Suppressor macrophage treated with lipopolysaccharide for 1 hour (primary cell): Measurements from ENCODE around the gene PKD1.

Experiments
- DNase-seq, 3 donors: peaks; one replicate each; pipeline ENCODE4 v3.0.0-alpha.2; 2020 to 2022

PKD1 gene

GRCh38 chr16:2167068-2167638, 31.5 kb upstream of the PKD1 start:
- DNase-seq: no peak

GRCh38 chr16:2166263-2167067, 30.8 kb upstream of the PKD1 start:
- no peak for DNase-seq

- DNase-seq: no peak
These were observed 30.2 kb upstream of the PKD1 start for GRCh38 chr16:2165861-2166260.

- no peak for DNase-seq
These were observed 27.6 kb upstream of the PKD1 start for GRCh38 chr16:2163211-2163881.

- no peak for DNase-seq
These were observed 27.0 kb upstream of the PKD1 start for GRCh38 chr16:2162676-2163118.

GRCh38 chr16:2161911-2162310, 26.2 kb upstream of the PKD1 start:
- no peak for DNase-seq

- no peak for DNase-seq
These were observed 25.3 kb upstream of the PKD1 start for GRCh38 chr16:2160915-2161551.

- no peak for DNase-seq
These were observed 23.6 kb upstream of the PKD1 start for GRCh38 chr16:2159175-2159838.

GRCh38 chr16:2158262-2158638, 22.6 kb upstream of the PKD1 start:
- no peak for DNase-seq

GRCh38 chr16:2157480-2158261, 22.0 kb upstream of the PKD1 start:
- DNase-seq: no peak

- DNase-seq: no peak
These were observed 21.1 kb upstream of the PKD1 start for GRCh38 chr16:2156849-2157224.

GRCh38 chr16:2155977-2156848, 20.5 kb upstream of the PKD1 start:
- DNase-seq: peak in 2 of 3 donors; percentile 22 to 42

- peak; percentile 98 to 100 (median 100) for DNase-seq
These were observed 19.6 kb upstream of the PKD1 start, which contains the start of gene TRAF7 for GRCh38 chr16:2155091-2155950. TSS of gene TRAF7 (plus strand) at chr16:2155782. CDS start at chr16:2163921, 8,139 bp downstream.

- peak in 1 of 3 donors; percentile 34 for DNase-seq
These were observed 18.9 kb upstream of the PKD1 start for GRCh38 chr16:2154533-2155090.

GRCh38 chr16:2152695-2153506, 17.2 kb upstream of the PKD1 start:
- DNase-seq: no peak

- DNase-seq: no peak
These were observed 15.7 kb upstream of the PKD1 start for GRCh38 chr16:2151188-2152091.

- no peak for DNase-seq
These were observed 14.9 kb upstream of the PKD1 start for GRCh38 chr16:2150418-2151187.
